SK-N-SH (cell line): ENCODE data around the gene EIF2B5. TPM values are rescaled to one million over a fixed set of nuclear protein-coding genes. Genes with fewer than 3 reads are reported as not detected.

ENCODE experiments used
- CTCF ChIA-PET: fragments of 300-600, 350-600 bp; formaldehyde crosslinking; extraction: SDS; loops from one replicate; lab custom pipeline; 2021; lab: Yijun Ruan, JAX
- POLR2A ChIA-PET: fragments of 350-600 bp; sonication (Branson Sonifier 250); formaldehyde crosslinking; extraction: SDS; loops from one replicate; lab custom pipeline; 2020; ENCODE audit warnings: antibody characterized with exemption, inconsistent platforms; lab: Yijun Ruan, JAX
- DNase-seq: peaks from one replicate; pipeline ENCODE4 v3.0.0; 2012
- H2AFZ ChIP-seq: fragments of 200-600 bp; sonication (generic); 2 replicates; pipeline ENCODE4 v1.8.1; 2016; ENCODE audit warnings: antibody characterized with exemption, mild to moderate bottlenecking, low read depth
- H3F3A ChIP-seq: fragments of 200-600 bp; sonication (generic); replicated peaks from 2 replicates; pipeline ENCODE3; 2016; ENCODE audit warnings: antibody characterized with exemption, mild to moderate bottlenecking; ENCODE audit not compliant: insufficient read depth
- H3K27ac ChIP-seq, 2 experiments: fragments of 200-500 bp in 1 of 2; fragments of 200-600 bp in 1 of 2; sonication (Bioruptor generic) in 1 of 2; sonication (generic), shearing (Covaris generic) in 1 of 2; 2 replicates each; pipeline versions ENCODE4 v1.5.1 to v1.6.1; 2014 to 2016; ENCODE audit warnings: low read depth in 2 of 2, inconsistent platforms in 1 of 2, low read length in 1 of 2, mild to moderate bottlenecking in 1 of 2, mixed read lengths in 1 of 2
- H3K27me3 ChIP-seq: fragments of 200-600 bp; sonication (generic), shearing (Covaris generic); 2 replicates; pipeline ENCODE4 v1.6.1; 2016; ENCODE audit warnings: mixed run types; ENCODE audit not compliant: insufficient read depth
- H3K36me3 ChIP-seq, 2 experiments: fragments of 200-500 bp in 1 of 2; fragments of 200-600 bp in 1 of 2; sonication (Bioruptor generic) in 1 of 2; sonication (generic) in 1 of 2; replicated peaks in 1 of 2; 2 replicates each; pipeline versions ENCODE3 to v1.5.1; 2014 to 2016; ENCODE audit warnings: low read length in 1 of 2, mild to moderate bottlenecking in 1 of 2; ENCODE audit not compliant: insufficient read depth in 2 of 2, control insufficient read depth in 1 of 2
- H3K4me1 ChIP-seq, 2 experiments: fragments of 200-500 bp in 1 of 2; fragments of 200-600 bp in 1 of 2; sonication (Bioruptor generic) in 1 of 2; sonication (generic), shearing (Covaris generic) in 1 of 2; 2 replicates each; pipeline versions ENCODE4 v1.5.1 to v1.6.1; 2014 to 2016; ENCODE audit warnings: low read depth in 1 of 2, low read length in 1 of 2, mixed run types in 1 of 2; ENCODE audit not compliant: insufficient read depth in 2 of 2, control insufficient read depth in 1 of 2
- H3K4me2 ChIP-seq: fragments of 200-600 bp; sonication (generic), shearing (Covaris generic); 2 replicates; pipeline ENCODE4 v1.6.1; 2017; ENCODE audit warnings: mixed run types
- H3K4me3 ChIP-seq, 2 experiments: fragments of 200-500 bp in 1 of 2; fragments of 200-600 bp in 1 of 2; sonication (Bioruptor generic) in 1 of 2; sonication (generic), shearing (Covaris generic) in 1 of 2; 2 replicates each; pipeline versions ENCODE4 v1.5.1 to v1.8.1; 2014 to 2016; ENCODE audit warnings: low read depth in 2 of 2, inconsistent platforms in 1 of 2, low read length in 1 of 2, mild to moderate bottlenecking in 1 of 2, mixed read lengths in 1 of 2, moderate library complexity in 1 of 2
- H3K79me2 ChIP-seq: fragments of 200-600 bp; sonication (generic); 2 replicates; pipeline ENCODE4 v1.8.1; 2017; ENCODE audit warnings: mild to moderate bottlenecking; ENCODE audit not compliant: insufficient read depth
- H3K9ac ChIP-seq: fragments of 200-600 bp; sonication (generic); 2 replicates; pipeline ENCODE4 v1.6.1; 2017; ENCODE audit warnings: mixed run types
- H3K9me2 ChIP-seq: fragments of 200-600 bp; sonication (generic); 2 replicates; pipeline ENCODE4 v1.6.1; 2017; ENCODE audit warnings: mixed run types
- H3K9me3 ChIP-seq: fragments of 200-600 bp; sonication (generic); 2 replicates; pipeline ENCODE4 v1.6.1; 2017; ENCODE audit warnings: mixed run types, mild to moderate bottlenecking, moderate library complexity
- H4K20me1 ChIP-seq: fragments of 200-600 bp; sonication (generic); 2 replicates; pipeline ENCODE4 v1.6.1; 2017; ENCODE audit warnings: mild to moderate bottlenecking, mixed run types; ENCODE audit not compliant: insufficient read depth
- CHD2 ChIP-seq: fragments of 150-350 bp; IDR thresholded peaks from 2 replicates; pipeline ENCODE4 v1.6.1; 2018; ENCODE audit warnings: low read length; ENCODE audit not compliant: partially characterized antibody
- EP300 ChIP-seq, 2 experiments: IDR thresholded peaks; 2 replicates each; pipeline versions ENCODE4 v1.4.0 to v1.6.1; 2012; ENCODE audit warnings: borderline replicate concordance in 1 of 2, low read depth in 1 of 2, low read length in 1 of 2
- EZH2phosphoT487 ChIP-seq: fragments of 200-600 bp; sonication (generic); IDR thresholded peaks from 2 replicates; pipeline ENCODE4 v1.6.1; 2017; ENCODE audit warnings: low read depth, mixed run types, mild to moderate bottlenecking, antibody characterized with exemption, moderate library complexity, borderline replicate concordance
- FOSL2 ChIP-seq: IDR thresholded peaks from 2 replicates; pipeline ENCODE4 v1.4.0; 2012; ENCODE audit warnings: low read depth, mild to moderate bottlenecking, moderate library complexity, borderline replicate concordance
- GABPA ChIP-seq: IDR thresholded peaks from 2 replicates; pipeline ENCODE4 v1.4.0; 2012; ENCODE audit warnings: low read depth, mild to moderate bottlenecking
- GATA2 ChIP-seq: sonication (generic); formaldehyde crosslinking; IDR thresholded peaks from 2 replicates; pipeline ENCODE4 v1.5.0; 2020; ENCODE audit warnings: mild to moderate bottlenecking, missing genetic modification reagents
- JUND ChIP-seq: IDR thresholded peaks from 2 replicates; pipeline ENCODE4 v1.4.0; 2012
- MEF2A ChIP-seq: IDR thresholded peaks from 2 replicates; pipeline ENCODE4 v1.4.0; 2012; ENCODE audit warnings: low read depth, borderline replicate concordance
- NRF1 ChIP-seq: IDR thresholded peaks from 2 replicates; pipeline ENCODE4 v1.6.1; 2012; ENCODE audit warnings: low read depth, mild to moderate bottlenecking, low read length
- POLR2AphosphoS5 ChIP-seq: IDR thresholded peaks from 2 replicates; pipeline ENCODE4 v1.6.1; 2012; ENCODE audit warnings: low read depth, low read length
- RCOR1 ChIP-seq: fragments of 150-350 bp; IDR thresholded peaks from 2 replicates; pipeline ENCODE4 v1.6.1; 2017; ENCODE audit warnings: antibody characterized with exemption, low read length
- RXRA ChIP-seq: IDR thresholded peaks from 2 replicates; pipeline ENCODE4 v1.4.0; 2012; ENCODE audit warnings: low read depth, mild to moderate bottlenecking, borderline replicate concordance
- SIN3A ChIP-seq: IDR thresholded peaks from 2 replicates; pipeline ENCODE4 v1.6.1; 2012; ENCODE audit warnings: low read depth, mild to moderate bottlenecking, low read length, moderate library complexity, borderline replicate concordance
- TAF1 ChIP-seq: IDR thresholded peaks from 2 replicates; pipeline ENCODE4 v1.6.1; 2012; ENCODE audit warnings: low read depth, mild to moderate bottlenecking, low read length, moderate library complexity, borderline replicate concordance
- TCF12 ChIP-seq: IDR thresholded peaks from 2 replicates; pipeline ENCODE4 v1.4.0; 2012
- TEAD4 ChIP-seq: IDR thresholded peaks from 2 replicates; pipeline ENCODE4 v1.4.0; 2012; ENCODE audit warnings: mild to moderate bottlenecking, borderline replicate concordance; ENCODE audit not compliant: insufficient read depth
- WGBS: methylation state at CpG from one replicate; pipeline ENCODE4 v1.1.6; 2017; ENCODE audit warnings: low lambda C conversion rate; 5-methylcytosine and 5-hydroxymethylcytosine counted together
- polyA plus RNA-seq, 3 experiments: library from polyadenylated mRNA; depleted of rRNA; stranded (reverse); fragments of >200 nt; gene quantifications; 2 replicates each; pipeline ENCODE4 v1.2.3, GENCODE V29; 2012
- TF ChIP-seq, protein P1 (sequence below): fragments of 150-350 bp; IDR thresholded peaks from 2 replicates; pipeline ENCODE4 v1.6.1; 2017; ENCODE audit warnings: antibody characterized with exemption, low read length, low read depth, borderline replicate concordance
- TF ChIP-seq, protein P2 (sequence below): IDR thresholded peaks from 2 replicates; pipeline ENCODE4; 2012
- TF ChIP-seq, protein P3 (sequence below): IDR thresholded peaks from 2 replicates; pipeline ENCODE4 v1.6.1; 2012; ENCODE audit warnings: mild to moderate bottlenecking, low read depth, low read length, moderate library complexity

Gene EIF2B5
- polyA plus RNA-seq, 1 of the 3 experiments (the other 2 are of a cell fraction), result 46.8 TPM

DNA sequence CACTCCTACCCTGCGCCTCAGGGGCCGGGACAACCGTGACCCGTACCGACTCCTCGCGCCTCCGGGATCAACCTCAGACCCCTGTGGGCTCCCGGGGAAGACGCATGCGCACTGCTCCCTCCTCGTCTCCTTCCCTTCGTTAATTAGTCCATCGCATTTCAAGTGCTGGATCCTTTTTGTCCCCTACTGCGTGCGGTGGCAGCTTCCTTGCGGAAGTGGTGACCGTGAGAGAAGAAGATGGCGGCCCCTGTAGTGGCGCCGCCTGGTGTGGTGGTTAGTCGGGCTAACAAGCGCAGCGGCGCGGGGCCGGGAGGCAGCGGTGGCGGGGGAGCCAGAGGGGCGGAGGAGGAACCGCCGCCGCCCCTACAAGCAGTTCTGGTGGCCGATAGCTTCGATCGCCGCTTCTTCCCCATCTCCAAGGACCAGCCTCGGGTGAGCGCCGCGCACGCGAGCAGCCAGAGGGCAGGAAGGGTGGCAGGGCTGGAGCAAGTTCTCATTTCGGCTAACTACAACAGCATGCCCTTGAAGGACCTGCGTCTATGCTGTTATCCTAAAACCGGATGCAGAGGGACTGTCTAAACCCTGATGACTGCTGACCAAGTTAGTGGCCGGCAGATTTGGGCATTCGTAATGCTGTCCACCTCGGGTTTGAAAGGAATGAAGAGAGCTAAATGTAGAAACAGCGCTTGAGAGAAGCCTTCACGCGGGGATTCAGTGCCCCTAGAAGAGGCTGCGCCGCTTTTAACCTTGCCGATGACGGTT, at the start of gene EIF2B5 (continued):
- TF ChIP-seq EP300 (IDR thresholded peaks at IDR 0.05; ENCODE audit: borderline replicate concordance in 1 of 2, low read depth in 1 of 2, low read length in 1 of 2), result no peak
- TF ChIP-seq TAF1, result peak; percentile 88; the same call in 1 of the 2 replicates
- TF ChIP-seq MEF2A, result no peak
- TF ChIP-seq, protein P1, sequence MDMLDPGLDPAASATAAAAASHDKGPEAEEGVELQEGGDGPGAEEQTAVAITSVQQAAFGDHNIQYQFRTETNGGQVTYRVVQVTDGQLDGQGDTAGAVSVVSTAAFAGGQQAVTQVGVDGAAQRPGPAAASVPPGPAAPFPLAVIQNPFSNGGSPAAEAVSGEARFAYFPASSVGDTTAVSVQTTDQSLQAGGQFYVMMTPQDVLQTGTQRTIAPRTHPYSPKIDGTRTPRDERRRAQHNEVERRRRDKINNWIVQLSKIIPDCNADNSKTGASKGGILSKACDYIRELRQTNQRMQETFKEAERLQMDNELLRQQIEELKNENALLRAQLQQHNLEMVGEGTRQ, result no peak
- TF ChIP-seq GATA2 (CRISPR knock-in tag), result no peak
- peak; percentile 80; the same call in 1 of the 2 replicates for TF ChIP-seq SIN3A
- TF ChIP-seq FOSL2, result no peak
- TF ChIP-seq TEAD4, result no peak
- TF ChIP-seq, protein P2, sequence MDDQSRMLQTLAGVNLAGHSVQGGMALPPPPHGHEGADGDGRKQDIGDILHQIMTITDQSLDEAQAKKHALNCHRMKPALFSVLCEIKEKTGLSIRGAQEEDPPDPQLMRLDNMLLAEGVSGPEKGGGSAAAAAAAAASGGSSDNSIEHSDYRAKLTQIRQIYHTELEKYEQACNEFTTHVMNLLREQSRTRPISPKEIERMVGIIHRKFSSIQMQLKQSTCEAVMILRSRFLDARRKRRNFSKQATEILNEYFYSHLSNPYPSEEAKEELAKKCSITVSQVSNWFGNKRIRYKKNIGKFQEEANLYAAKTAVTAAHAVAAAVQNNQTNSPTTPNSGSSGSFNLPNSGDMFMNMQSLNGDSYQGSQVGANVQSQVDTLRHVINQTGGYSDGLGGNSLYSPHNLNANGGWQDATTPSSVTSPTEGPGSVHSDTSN, result no peak

DNA sequence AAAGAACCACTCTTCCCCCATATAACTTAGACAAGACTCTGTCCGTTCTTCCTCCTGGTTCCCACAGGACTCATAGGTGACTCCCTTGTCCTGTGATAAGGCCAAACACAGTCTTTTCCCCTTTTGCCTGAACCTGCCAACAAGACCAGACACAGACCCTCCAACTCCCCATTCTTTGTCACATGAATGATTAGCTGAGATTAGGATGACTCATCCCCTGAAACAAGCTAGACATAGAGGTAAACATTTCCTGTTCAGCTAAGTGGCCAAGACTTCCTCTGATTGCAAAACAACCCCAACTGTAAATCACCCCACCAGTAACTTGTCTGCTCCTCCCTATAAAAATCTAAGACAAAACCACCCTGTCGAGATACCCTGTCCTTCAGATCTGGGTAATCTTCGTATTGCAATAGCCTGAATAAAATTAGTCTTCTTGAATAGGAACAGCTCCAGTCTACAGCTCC, 49.7 kb upstream of the EIF2B5 start:
- no peak overlapping the region for H2AFZ ChIP-seq
- H3K4me3 ChIP-seq, result no peak overlapping the region
- no peak for DNase-seq
- no peaks in the 10 kb centered on the region for H3F3A ChIP-seq
- ChIA-PET POLR2A (no interaction called here), CTCF (no interaction called here)
- H3K9me3 ChIP-seq, result no peaks in the 10 kb centered on the region
- H3K9me2 ChIP-seq, result no peaks in the 10 kb centered on the region
- 41% methylated on average over 3 of the region's 3 CpGs for WGBS
- H3K36me3 ChIP-seq, result no peaks in the 10 kb centered on the region
- no peaks in the 10 kb centered on the region for H3K27me3 ChIP-seq
- no peaks in the 10 kb centered on the region for H4K20me1 ChIP-seq
- no peak overlapping the region for H3K27ac ChIP-seq
- H3K4me1 ChIP-seq, result no peaks in the 10 kb centered on the region
- H3K4me2 ChIP-seq, result no peak overlapping the region
- TF ChIP-seq JUND (no peak), GABPA (no peak), CHD2 (no peak)
- no peak overlapping the region for H3K9ac ChIP-seq
- no peaks in the 10 kb centered on the region for H3K79me2 ChIP-seq

DNA sequence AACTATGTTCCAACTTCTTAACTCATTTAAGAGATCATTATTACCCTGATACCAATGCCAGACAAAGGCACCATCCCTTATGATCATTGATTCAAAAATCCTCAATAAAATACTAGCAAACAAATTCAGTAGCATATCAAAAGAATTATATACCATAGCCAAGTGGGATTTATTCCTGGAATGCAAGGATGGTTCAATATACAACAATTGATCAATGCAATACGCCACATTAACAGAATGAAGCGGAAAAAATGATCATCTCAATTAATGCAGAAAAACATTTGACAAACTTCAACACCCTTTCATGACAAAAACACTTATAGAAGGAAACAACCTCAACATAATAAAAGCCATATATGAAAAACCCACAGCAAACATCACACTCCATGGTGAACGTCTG, 43.0 kb upstream of the EIF2B5 start:
- ChIA-PET CTCF (no interaction called here), POLR2A (no interaction called here)
- Histone ChIP-seq H3K9ac (no peak overlapping the region), H3K4me2 (no peak overlapping the region), H3F3A (no peaks in the 10 kb centered on the region), H3K4me3 (no peak overlapping the region), H2AFZ (no peak overlapping the region), H3K27ac (no peak overlapping the region), H3K36me3 (no peaks in the 10 kb centered on the region), H3K79me2 (no peaks in the 10 kb centered on the region), H3K27me3 (no peaks in the 10 kb centered on the region), H3K4me1 (no peaks in the 10 kb centered on the region), H4K20me1 (no peaks in the 10 kb centered on the region), H3K9me3 (no peaks in the 10 kb centered on the region), H3K9me2 (no peaks in the 10 kb centered on the region)
- no peak for DNase-seq
- 31% methylated on average over 3 of the region's 3 CpGs for WGBS
- TF ChIP-seq NRF1 (no peak), EZH2phosphoT487 (no peak), RCOR1 (no peak), TCF12 (no peak), TEAD4 (no peak), POLR2AphosphoS5 (no peak), GATA2 (CRISPR knock-in tag) (no peak), RXRA (no peak), CHD2 (no peak), MEF2A (no peak)
- TF ChIP-seq, protein P2, result no peak
- TF ChIP-seq, protein P3, sequence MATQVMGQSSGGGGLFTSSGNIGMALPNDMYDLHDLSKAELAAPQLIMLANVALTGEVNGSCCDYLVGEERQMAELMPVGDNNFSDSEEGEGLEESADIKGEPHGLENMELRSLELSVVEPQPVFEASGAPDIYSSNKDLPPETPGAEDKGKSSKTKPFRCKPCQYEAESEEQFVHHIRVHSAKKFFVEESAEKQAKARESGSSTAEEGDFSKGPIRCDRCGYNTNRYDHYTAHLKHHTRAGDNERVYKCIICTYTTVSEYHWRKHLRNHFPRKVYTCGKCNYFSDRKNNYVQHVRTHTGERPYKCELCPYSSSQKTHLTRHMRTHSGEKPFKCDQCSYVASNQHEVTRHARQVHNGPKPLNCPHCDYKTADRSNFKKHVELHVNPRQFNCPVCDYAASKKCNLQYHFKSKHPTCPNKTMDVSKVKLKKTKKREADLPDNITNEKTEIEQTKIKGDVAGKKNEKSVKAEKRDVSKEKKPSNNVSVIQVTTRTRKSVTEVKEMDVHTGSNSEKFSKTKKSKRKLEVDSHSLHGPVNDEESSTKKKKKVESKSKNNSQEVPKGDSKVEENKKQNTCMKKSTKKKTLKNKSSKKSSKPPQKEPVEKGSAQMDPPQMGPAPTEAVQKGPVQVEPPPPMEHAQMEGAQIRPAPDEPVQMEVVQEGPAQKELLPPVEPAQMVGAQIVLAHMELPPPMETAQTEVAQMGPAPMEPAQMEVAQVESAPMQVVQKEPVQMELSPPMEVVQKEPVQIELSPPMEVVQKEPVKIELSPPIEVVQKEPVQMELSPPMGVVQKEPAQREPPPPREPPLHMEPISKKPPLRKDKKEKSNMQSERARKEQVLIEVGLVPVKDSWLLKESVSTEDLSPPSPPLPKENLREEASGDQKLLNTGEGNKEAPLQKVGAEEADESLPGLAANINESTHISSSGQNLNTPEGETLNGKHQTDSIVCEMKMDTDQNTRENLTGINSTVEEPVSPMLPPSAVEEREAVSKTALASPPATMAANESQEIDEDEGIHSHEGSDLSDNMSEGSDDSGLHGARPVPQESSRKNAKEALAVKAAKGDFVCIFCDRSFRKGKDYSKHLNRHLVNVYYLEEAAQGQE, result no peak
